IMR-90 (cell line): Measurements from ENCODE around the gene CD99. TPM values are rescaled to one million over a fixed set of nuclear protein-coding genes. Genes with fewer than 3 reads are reported as not detected.

Experiments
- ATAC-seq: fragments of 200-7000 bp; cut with Tn5 transposase; 2 replicates; pipeline ENCODE4 v1.9.1; 2020; ENCODE audit warnings: low read depth, mild to moderate bottlenecking, moderate library complexity
- BruUV-seq: library from RNA; stranded (reverse); fragments of 400-500 nt; replicated peaks from 2 replicates; lab custom pipeline; 2021; lab: Mats Ljungman, UMichigan
- CTCF ChIA-PET: fragments of 300-600 bp; formaldehyde crosslinking; extraction: SDS; loops from one replicate; lab custom pipeline; 2021; ENCODE audit warnings: antibody characterized with exemption; lab: Yijun Ruan, JAX
- POLR2A ChIA-PET: fragments of 300-600 bp; sonication (Branson Sonifier 250); formaldehyde crosslinking; loops from one replicate; lab custom pipeline; 2022; ENCODE audit warnings: antibody characterized with exemption; ENCODE audit not compliant: unreplicated experiment; lab: Charles Lee
- DNase-seq: peaks from one replicate; pipeline ENCODE4 v3.0.0; 2013
- H2AFZ ChIP-seq: replicated peaks from 2 replicates; pipeline ENCODE3; 2013; ENCODE audit warnings: low read length, mild to moderate bottlenecking; ENCODE audit not compliant: poor library complexity
- H2AK5ac ChIP-seq: 2 replicates; pipeline ENCODE4 v1.6.1; 2013; ENCODE audit warnings: low read depth, low read length, inconsistent platforms
- H2AK9ac ChIP-seq: replicated peaks from 2 replicates; pipeline ENCODE3; 2013; ENCODE audit warnings: mild to moderate bottlenecking, low read depth, low read length, moderate library complexity; ENCODE audit not compliant: poor library complexity
- H2BK120ac ChIP-seq: 2 replicates; pipeline ENCODE4 v1.6.1; 2013; ENCODE audit warnings: low read depth, low read length, inconsistent platforms
- H2BK15ac ChIP-seq: 3 replicates; pipeline ENCODE4 v1.6.1; 2013; ENCODE audit warnings: low read depth, low read length, inconsistent platforms
- H2BK20ac ChIP-seq: 2 replicates; pipeline ENCODE4 v1.6.1; 2013; ENCODE audit warnings: low read depth, mild to moderate bottlenecking, inconsistent platforms, low read length, moderate library complexity
- H2BK5ac ChIP-seq: 2 replicates; pipeline ENCODE4 v1.6.1; 2013; ENCODE audit warnings: mild to moderate bottlenecking, low read depth, low read length, inconsistent platforms; ENCODE audit not compliant: poor library complexity, severe bottlenecking
- H3K14ac ChIP-seq: replicated peaks from 2 replicates; pipeline ENCODE4 v1.6.1; 2013; ENCODE audit warnings: low read depth, low read length, inconsistent platforms
- H3K18ac ChIP-seq: 2 replicates; pipeline ENCODE4 v1.6.1; 2013; ENCODE audit warnings: low read depth, low read length, control low read depth
- H3K23ac ChIP-seq: 2 replicates; pipeline ENCODE4 v1.6.1; 2013; ENCODE audit warnings: low read depth, low read length, inconsistent platforms
- H3K27ac ChIP-seq: 2 replicates; pipeline ENCODE4 v1.5.1; 2013; ENCODE audit warnings: mild to moderate bottlenecking, control low read depth, low read length; ENCODE audit not compliant: insufficient read depth
- H3K27me3 ChIP-seq: 2 replicates; pipeline ENCODE4 v1.6.1; 2013; ENCODE audit warnings: low read length; ENCODE audit not compliant: control insufficient read depth, insufficient read depth
- H3K36me3 ChIP-seq: 2 replicates; pipeline ENCODE4 v1.6.1; 2013; ENCODE audit warnings: low read length, mixed read lengths; ENCODE audit not compliant: control insufficient read depth, insufficient read depth
- H3K4ac ChIP-seq: 2 replicates; pipeline ENCODE4 v1.6.1; 2013; ENCODE audit warnings: low read depth, low read length, inconsistent platforms
- H3K4me1 ChIP-seq: 2 replicates; pipeline ENCODE4 v1.6.1; 2013; ENCODE audit warnings: low read length, mixed read lengths; ENCODE audit not compliant: control insufficient read depth, insufficient read depth
- H3K4me2 ChIP-seq: 2 replicates; pipeline ENCODE4 v1.6.1; 2013; ENCODE audit warnings: low read depth, mild to moderate bottlenecking, control low read depth, low read length, moderate library complexity
- H3K4me3 ChIP-seq: 2 replicates; pipeline ENCODE4 v1.5.1; 2013; ENCODE audit warnings: low read depth, mild to moderate bottlenecking, control low read depth, low read length, moderate library complexity; ENCODE audit not compliant: insufficient read depth
- H3K56ac ChIP-seq: 2 replicates; pipeline ENCODE4 v1.6.1; 2013; ENCODE audit warnings: low read length, inconsistent platforms; ENCODE audit not compliant: insufficient read depth; ENCODE audit errors: extremely low read depth
- H3K79me1 ChIP-seq, 2 experiments: 2 replicates each; pipeline ENCODE4 v1.6.1; 2013; ENCODE audit warnings: low read length in 2 of 2, inconsistent platforms in 1 of 2, low read depth in 1 of 2
- H3K9ac ChIP-seq: 2 replicates; pipeline ENCODE4 v1.6.1; 2013; ENCODE audit warnings: low read depth, low read length, control low read depth
- H3K9me1 ChIP-seq: 2 replicates; pipeline ENCODE4 v1.6.1; 2013; ENCODE audit warnings: low read length, inconsistent platforms; ENCODE audit not compliant: insufficient read depth
- H3K9me3 ChIP-seq: 2 replicates; pipeline ENCODE4 v1.6.1; 2013; ENCODE audit warnings: low read length; ENCODE audit not compliant: control insufficient read depth, insufficient read depth
- H4K20me1 ChIP-seq: 2 replicates; pipeline ENCODE4 v1.6.1; 2013; ENCODE audit warnings: low read length, inconsistent platforms; ENCODE audit not compliant: insufficient read depth
- H4K5ac ChIP-seq: 2 replicates; pipeline ENCODE4 v1.6.1; 2013; ENCODE audit warnings: mild to moderate bottlenecking, low read depth, low read length, control low read depth
- H4K8ac ChIP-seq, 2 experiments: 2 replicates each; pipeline ENCODE4 v1.6.1; 2013; ENCODE audit warnings: low read depth in 2 of 2, low read length in 2 of 2, control low read depth in 1 of 2, inconsistent platforms in 1 of 2
- H4K91ac ChIP-seq: 2 replicates; pipeline ENCODE4 v1.6.1; 2013; ENCODE audit warnings: low read depth, low read length, inconsistent platforms; ENCODE audit not compliant: insufficient read depth
- POLR2A ChIP-seq: IDR thresholded peaks from 2 replicates; pipeline ENCODE4 v1.6.1; 2012; ENCODE audit warnings: mild to moderate bottlenecking, low read depth, low read length
- WGBS, 2 experiments: methylation state at CpG; one replicate each; pipeline versions ENCODE4 v1.1.5 to v1.1.7; 2013; ENCODE audit warnings: missing lambda C conversion rate in 2 of 2; ENCODE audit not compliant: insufficient read length in 1 of 2; ENCODE audit errors: extremely low coverage in 2 of 2; 5-methylcytosine and 5-hydroxymethylcytosine counted together
- dilution Hi-C: fragments of 300-500 bp; cut with HindIII; formaldehyde crosslinking; loops from one replicate; pipeline ENCODE4 v1.14.3; 2018; ENCODE audit warnings: low sequenced_read_pairs; ENCODE audit not compliant: unreplicated experiment
- in situ Hi-C: fragments of 300-500 bp; cut with MboI; formaldehyde crosslinking; loops from 3 replicates; pipeline ENCODE4 v1.14.3; 2019; ENCODE audit warnings: low sequenced_read_pairs, inconsistent platforms, mixed read lengths
- intact Hi-C: fragments of 100-400 bp; cut with micrococcal nuclease; formaldehyde crosslinking; loops from 2 replicates; pipeline ENCODE4 v1.10.0; 2022
- polyA plus RNA-seq, 3 experiments: library from polyadenylated mRNA; depleted of rRNA; stranded (reverse); fragments of >200 nt; gene quantifications; 2 replicates each; pipeline ENCODE4 v1.2.3, GENCODE V29; 2012; ENCODE audit warnings: low replicate concordance in 1 of 3
- total RNA-seq: library from RNA; depleted of rRNA; stranded (reverse); fragments of >200 nt; gene quantifications from 2 replicates; pipeline ENCODE4 v1.2.3, GENCODE V29; 2012

CD99 gene
- total and polyA plus RNA-seq, 2 of the 4 experiments (the other 2 are of a cell fraction): 102 to 369 TPM

GRCh38 chrX:2701600-2701999 lies 10.5 kb downstream of the CD99 start:
- DNase-seq (no peak), ATAC-seq (no peak)
- no peak overlapping the region for H2BK120ac ChIP-seq
- no peak overlapping the region for H3K4me3 ChIP-seq
- peaks cover 9% of the 10 kb centered on the region for H3K9me1 ChIP-seq
- H3K27me3 ChIP-seq: no peaks in the 10 kb centered on the region
- H3K9ac ChIP-seq: no peak overlapping the region
- no peaks in the 10 kb centered on the region for H3K9me3 ChIP-seq
- peaks cover 4 to 80% of the 10 kb centered on the region in 2 experiments for H3K79me1 ChIP-seq
- H3K4me2 ChIP-seq: no peak overlapping the region
- CTCF ChIA-PET: no interaction called here
- dilution Hi-C loops (no loop called here), intact Hi-C loops (no loop called here), in situ Hi-C loops (no loop called here)
- BruUV-seq: no TSS peak
- no peak overlapping the region for H3K14ac ChIP-seq
- no peak overlapping the region for H2AFZ ChIP-seq
- 20% methylated on average over 1 of the region's 6 CpGs; no CpG with 5 or more reads in 1 of the 2 experiments for WGBS, 2 experiments
- H2AK5ac ChIP-seq: no peak overlapping the region
- no peak overlapping the region for H4K91ac ChIP-seq
- peaks cover 8% of the 10 kb centered on the region; the same call in 1 of the 2 replicates for H3K36me3 ChIP-seq
- H2AK9ac ChIP-seq: no peak overlapping the region
- TF ChIP-seq POLR2A: no peak
- H3K4ac ChIP-seq: no peak overlapping the region
- H4K5ac ChIP-seq: no peak overlapping the region
- peaks cover 15% of the 10 kb centered on the region for H3K4me1 ChIP-seq
- no peak overlapping the region for H2BK5ac ChIP-seq
- H3K18ac ChIP-seq: no peak overlapping the region
- H4K8ac ChIP-seq: no peak overlapping the region
- no peak overlapping the region for H2BK15ac ChIP-seq
- POLR2A ChIA-PET: no interaction called here
- H4K20me1 ChIP-seq: peaks cover 95% of the 10 kb centered on the region
- H3K27ac ChIP-seq: no peak overlapping the region
- no peak overlapping the region for H3K56ac ChIP-seq
- no peak overlapping the region for H3K23ac ChIP-seq
- no peak overlapping the region for H2BK20ac ChIP-seq
